ENCODE data around the gene SFXN2.
"Not testable (repeated sequence)": the region's sequence is repeated elsewhere in the genome, so short reads cannot be mapped to it uniquely, and the experiment has no call there.

Gene SFXN2

DNA sequence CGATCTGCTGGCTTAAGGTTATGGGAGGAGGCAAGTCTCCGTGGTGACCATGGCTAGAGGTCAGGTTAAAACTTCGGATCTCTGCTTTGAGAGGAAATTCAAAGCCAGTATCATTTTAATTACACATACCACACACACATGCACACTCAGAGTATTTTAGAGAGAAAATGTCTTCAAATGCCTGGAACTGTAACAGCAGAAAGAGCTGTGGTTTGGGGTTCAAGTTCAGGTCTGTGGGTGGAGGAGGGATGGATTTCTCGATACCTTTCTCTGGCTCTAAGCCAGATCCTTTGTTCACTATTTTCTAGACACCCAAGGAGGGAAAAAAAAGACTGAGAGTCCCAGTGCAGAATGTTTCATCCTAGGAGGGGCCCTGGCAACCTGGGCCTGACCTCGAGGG lies 32.7 kb upstream of the SFXN2 start:
- DNase-seq (ENCODE audit: low read depth), result no peak

DNA sequence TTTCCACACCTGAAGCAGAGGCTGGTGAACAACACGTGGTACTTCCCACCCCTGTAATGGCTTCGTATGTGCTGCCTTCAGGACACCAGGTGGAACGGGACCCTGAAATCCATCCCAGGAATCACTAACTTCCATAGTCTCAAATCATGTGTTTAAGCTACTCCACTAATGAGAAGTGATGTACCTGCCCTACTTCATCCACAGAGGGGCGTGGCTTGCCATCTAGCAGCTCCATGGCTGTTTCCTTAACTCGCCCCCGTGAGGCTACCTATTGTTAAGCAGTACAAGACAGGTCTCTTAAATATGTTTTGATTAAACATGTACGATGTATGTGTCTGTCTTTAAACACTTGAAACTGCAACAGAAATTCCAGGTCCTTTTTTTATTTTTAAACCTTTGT lies 32.0 kb upstream of the SFXN2 start:
- no peak for DNase-seq (ENCODE audit: low read depth)

DNA sequence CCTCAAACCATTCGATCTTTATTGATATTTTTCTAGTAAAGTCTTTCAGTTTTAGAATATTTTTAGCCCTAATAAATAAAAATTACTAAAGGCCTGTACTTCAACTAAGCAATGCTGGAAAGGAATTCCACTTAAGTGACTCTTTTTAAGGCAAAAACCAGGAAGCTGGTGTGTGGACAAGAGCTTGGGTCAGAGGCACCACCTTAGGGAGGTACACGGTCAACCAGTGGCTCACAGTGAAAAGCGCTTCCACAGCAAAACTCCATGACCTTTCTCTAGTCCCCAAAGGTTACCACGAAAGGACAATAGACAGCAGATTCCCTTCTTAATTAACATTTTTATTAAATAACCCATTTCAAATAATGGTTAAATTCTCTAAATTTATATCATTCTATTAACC lies 31.5 kb upstream of the SFXN2 start:
- DNase-seq (ENCODE audit: low read depth), result no peak

DNA sequence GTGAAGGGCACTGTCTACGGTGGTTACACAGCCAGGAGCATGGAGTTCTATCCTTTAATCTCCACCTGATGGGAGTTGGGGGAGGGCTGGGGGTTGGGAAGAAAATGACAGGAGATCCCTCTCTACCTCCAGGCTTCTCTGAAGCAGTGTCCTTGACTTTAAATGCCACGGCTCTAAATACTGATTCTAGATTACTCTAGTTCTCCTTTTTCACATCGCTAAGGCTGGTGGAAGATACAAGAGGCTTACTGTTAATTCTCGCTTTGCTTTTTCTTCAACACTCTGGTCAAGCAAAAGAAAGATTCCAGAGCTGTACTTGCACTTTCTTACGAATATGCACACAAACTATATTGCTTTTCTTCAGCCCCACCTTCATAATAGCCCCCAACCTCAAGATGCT lies 30.7 kb upstream of the SFXN2 start:
- DNase-seq (ENCODE audit: low read depth), result no peak

DNA sequence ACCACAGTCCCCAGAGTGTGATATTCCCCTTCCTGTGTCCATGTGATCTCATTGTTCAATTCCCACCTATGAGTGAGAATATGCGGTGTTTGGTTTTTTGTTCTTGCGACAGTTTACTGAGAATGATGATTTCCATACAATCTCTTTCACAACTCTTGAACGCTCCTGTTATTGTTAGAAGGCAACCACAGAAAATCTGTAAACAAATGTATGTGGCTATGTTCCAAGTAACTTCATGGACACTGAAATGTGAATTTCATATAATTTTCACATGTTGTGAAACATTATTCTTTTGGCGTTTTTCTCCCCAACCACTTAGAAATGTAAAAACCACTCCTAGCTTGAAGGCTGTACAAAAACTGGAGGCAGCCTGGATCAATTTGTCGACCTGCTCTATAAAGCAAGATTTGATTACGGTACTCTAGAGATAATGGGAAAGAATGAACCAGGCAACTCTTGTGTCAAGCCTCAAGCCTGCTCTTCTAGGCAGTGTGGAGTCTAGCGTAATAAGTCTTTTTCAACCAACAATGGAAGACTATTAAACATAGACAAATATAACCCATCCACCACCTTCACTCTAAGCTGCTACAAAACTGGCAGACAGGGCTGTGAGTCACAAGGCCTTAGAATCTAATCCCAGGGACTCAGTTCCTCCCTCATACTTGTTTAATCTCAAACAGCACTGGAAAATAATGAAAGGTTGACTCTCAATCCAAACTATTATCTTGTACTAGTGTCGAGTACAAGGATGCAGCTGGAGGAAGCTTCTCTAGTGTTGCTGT lies 23.0 kb upstream of the SFXN2 start:
- no peak for DNase-seq (ENCODE audit: low read depth)

DNA sequence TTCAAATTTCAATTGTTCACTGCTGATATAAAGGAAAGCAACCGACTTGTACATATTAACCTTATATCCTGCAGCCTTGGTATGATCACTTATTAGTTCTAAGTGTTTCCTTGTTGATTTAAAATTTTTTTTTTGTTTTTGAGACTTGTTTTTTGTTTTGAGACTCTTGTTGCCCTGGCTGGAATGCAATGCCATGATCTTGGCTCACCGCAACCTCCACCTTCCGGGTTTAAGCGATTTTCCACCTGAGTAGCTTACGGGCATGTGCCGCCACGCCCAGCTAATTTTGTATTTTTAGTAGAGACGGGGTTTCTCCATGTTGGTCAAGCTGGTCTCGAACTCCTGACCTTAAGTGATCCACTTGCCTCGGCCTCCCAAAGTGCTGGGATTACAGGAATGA lies 19.0 kb upstream of the SFXN2 start:
- not testable (repeated sequence) for DNase-seq (ENCODE audit: low read depth)

DNA sequence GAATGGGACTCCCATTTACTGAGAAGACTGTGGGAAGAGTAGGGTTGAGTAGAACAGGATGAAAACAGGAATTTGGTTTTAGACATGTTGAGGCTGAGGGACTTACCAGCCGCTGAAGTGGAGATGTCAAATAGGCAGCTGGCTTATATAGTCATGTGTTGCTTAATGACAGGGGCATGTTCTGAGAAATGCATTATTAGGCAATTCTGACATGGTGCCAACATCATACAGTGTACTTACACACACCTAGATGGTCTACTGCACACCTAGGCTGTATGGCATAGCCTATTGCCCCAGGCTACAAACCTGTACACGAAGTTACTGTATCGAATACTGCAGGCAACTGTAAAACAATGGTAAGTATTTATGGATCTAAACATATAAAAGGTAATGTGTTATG lies 17.7 kb upstream of the SFXN2 start:
- no peak for DNase-seq (ENCODE audit: low read depth)

DNA sequence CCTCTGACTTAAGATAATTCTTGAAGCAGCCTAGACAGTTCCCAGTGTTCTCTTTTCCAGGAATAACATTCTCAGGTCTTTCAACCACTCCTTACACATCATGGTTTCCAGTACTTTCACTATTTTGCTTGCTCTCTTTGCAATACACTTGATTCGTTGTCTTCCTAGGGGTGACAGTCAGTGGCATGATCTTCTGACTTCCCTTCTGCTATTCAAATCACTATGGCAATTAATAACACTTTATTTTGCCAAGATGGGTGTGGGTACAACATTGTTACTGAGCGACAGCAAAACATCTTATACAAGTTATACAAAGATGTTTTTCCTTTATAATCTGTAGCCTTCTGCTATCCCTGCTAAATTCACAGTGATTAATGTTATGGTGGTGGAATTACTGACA lies 15.5 kb upstream of the SFXN2 start:
- no peak for DNase-seq (ENCODE audit: low read depth)

DNA sequence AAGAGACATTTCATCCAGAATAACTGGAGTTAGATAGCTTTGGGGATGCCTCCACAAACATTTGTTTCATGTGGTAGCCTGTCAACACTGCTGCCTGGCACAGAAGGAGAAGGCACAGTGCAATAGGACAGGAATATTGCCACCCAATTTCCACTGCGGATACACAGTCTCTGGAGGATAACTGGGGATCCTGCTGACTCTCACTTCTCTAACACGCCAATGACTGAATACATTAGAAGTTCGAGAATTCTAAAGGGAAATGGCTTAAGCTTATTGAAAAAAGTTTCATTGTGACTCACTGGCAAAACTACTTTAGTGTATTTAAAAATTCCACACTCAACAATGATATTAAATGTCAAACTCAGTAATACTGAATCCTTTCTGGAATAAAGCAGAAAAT lies 13.2 kb upstream of the SFXN2 start:
- DNase-seq (ENCODE audit: low read depth), result no peak

DNA sequence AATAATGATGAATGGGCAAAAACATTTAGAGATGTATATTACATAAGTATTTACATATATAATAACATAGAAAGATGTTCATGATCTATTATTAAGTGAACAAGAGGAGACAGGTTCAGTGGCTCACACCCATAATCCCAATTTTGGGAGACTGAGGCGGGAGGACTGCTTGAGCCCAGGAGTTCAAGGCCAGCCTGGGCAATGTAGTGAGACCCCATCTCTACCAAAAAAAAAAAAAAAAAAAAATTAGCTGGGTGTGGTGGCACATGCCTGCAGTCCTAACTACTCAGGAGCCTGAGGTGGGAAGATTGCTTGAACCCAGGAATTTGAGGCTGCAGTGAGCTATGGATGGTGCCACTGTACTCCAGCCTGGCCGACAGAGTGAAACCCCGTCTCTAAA lies 12.6 kb upstream of the SFXN2 start:
- DNase-seq (ENCODE audit: low read depth), result no peak

DNA sequence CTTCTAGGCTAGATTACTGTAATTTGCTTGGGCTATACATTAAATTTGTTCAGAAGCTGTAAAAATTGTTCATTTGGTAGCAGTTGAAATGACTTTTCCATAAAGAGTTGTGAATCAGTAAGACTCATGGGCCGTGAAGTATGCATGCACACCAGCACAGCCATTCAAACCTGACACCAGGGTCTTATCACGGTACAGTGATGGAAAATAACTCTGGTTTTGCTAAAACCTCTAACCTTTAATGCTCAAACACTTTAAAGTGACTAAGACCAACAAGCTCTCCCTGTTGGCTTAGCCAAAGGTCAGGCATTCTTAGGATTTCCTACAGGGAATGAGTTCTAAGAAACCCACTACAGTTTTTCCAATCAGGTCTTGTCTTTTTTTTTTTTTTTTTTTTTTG lies 11.7 kb upstream of the SFXN2 start:
- no peak for DNase-seq (ENCODE audit: low read depth)

DNA sequence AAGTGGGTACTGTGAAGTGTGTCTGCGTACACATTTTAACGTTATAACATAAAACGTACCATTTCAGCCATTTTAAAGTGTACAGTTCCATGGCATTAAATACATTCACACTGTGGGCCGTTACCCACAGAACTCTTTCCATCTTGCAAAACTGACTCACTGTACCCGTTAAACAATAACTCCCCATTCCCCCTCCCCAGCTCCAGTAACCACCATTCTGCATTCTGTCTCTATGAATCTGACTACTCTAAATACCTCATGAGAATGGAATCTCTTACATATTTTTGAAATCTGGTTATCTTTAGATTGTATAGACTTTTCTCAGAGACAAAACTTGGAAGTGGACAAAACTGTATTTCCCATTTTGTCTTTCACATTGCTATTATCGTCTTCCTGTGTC lies 9.5 kb upstream of the SFXN2 start:
- DNase-seq (ENCODE audit: low read depth), result no peak

DNA sequence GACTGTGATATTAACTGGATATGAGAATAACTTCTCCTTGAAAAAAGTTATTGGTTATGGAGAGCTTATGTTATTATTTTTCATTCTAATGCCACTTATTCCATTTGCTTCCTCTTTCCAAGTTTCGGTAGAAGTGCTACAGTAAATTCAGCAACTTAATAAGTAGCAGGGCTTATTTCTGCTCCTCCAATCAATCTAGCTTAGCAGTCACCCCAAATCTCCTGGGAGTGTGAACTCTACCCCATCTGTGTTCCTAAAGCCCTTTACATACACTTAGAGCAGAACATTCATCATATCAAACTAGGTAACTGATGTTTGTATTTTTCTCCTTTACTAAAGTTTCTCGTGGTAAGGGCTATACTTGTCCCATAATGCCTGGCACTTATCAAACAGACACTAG lies 8.9 kb upstream of the SFXN2 start:
- DNase-seq (ENCODE audit: low read depth), result no peak

DNA sequence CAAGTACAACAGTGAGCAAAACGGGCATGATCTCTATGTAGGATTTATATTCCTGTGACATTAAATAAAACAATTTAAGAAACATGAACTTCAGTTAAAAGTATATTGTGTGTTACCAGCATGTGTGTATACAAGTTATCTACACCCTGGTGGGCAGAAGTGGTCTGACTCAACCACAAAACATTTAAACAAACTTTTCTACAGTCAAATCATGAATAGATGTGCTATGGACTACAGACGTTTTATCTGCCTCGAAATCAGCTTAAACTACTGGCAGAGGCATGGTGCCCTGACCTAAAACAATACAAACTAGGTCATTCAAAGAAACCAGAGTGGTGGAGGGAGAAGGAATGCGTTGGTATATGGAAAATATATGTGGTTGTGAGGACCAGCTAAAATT lies 3.8 kb upstream of the SFXN2 start:
- peak; percentile 37 for DNase-seq (ENCODE audit: low read depth)

DNA sequence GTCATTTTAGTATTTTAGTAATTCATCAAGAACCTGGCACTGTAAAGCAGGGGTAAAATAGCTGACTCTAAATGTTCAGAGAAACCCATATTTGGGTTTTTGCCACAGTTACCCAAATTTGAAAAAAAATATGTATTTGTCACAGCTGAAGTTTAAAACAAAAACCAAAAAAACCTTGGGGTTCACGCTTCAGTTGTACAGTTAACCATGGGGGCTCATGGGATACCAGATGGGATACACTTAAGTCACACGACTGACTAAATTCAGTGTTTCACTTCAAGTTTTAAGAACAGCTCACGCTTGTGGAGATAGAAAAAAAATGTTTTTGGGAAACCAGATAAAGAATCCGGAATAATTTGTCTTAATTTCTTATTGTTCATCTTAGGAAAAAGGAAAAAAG lies 2.3 kb upstream of the SFXN2 start:
- no peak for DNase-seq (ENCODE audit: low read depth)

DNA sequence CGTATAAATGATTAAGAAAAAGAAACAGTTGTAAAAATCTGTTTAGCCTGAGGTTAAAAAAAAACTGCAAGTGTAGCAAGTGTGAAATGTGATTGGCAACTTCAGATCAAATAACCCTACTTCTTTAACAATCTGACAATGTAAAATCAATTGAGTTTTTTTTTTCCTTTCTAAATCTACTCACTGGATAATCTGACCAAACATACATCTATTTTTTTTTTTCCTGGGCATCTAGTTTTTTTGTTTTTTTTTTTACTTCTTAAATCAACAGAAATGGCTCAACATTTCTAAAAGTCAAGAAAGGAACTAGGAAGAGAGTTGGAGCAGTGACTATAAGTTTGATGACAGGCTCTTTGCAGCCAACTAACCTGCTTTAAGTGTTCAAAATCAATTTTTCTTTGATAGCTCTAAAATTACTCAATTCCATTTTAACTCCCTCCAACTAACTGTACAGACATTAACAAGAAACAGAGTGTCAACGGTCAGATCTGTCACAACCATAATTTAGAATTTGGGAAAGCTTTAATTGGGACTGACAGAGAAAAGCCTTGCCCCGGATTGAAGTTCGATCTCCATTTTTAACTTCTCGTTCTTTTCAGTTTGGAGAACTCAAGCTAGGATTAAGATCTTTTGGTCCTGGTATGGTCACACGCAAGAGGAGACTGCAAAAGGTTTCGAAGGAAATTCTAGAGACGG lies 1.4 kb upstream of the SFXN2 start:
- DNase-seq (ENCODE audit: low read depth), result no peak

DNA sequence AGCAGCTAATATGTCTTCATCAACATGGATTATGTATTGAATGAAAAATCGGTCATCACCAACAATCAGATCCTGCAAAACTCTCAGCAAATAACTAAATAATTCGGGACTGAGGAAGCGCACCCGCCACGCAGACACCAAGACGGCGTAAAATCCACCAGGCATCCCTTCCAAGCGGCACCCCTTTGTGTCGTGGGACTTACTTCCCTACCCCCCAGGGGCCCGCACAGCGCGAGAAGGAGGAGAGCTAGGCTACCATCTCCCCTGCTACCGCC lies 960 bp upstream of the SFXN2 start:
- no peak for DNase-seq (ENCODE audit: low read depth)

DNA sequence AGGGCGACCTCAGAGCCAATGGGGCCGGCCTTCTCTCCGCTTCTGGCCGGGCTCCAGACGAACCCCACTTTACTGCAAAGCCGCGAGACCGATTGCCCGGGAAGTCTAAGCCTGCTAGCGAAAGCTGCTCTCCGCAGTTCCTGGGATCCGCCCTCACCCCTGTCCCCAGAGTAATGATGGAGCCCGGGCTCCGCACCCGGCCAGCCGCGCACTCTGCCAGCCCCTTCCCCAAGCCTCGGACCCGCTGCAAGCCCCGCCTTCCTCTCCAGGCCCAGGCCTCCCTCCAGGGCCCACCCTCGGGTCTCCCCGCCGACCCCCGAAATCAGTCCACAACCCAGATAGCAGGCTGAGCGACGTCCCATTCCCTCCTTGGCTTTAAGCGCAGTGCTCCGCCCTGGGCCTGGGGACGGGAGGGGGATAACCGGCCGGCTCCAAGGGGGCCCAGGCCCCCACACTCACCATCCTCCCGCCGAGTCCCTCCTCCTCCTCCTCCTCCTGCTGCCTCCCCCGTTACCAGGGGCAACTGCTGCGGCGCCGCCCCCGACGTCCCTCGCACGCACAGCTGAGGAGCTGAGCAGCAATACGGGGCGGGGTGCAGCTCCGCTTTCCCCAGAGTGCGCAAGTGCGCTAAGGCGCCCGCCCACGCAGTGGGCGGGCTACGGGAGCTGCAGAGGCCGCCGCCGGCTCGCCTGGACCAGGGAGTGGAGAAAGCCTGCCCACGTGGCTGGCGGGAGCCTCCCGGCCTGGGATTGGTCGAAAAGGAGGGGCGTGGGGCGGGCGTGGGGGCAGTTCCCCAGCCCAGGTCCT lies 419 bp upstream of the SFXN2 start, which contains the start of gene ARL3:
Gene ARL3, minus strand, starts transcription at position 584 of the 807 bp plus-strand sequence. Its CDS starts 122 bp downstream, at position 462.
- DNase-seq (ENCODE audit: low read depth), result peak; percentile 90

DNA sequence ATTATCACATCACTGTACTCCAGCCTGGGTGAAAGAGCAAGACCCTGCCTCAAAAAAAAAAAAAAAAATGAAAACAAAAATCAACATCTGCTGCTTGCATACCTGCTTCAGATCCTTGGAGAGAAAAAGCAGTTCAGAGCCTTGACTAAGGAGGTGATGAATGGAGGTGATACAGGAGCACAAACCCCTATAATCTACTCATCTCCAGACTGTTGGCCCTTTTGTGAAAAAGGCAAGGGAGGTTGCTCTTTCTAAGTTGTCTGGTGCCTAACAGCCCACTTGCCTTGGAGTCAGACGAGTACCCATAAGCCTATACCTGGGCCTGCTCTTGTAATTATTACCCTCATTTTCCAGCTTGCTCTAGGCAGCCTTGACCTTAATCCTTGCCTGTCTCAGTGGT lies 1.4 kb downstream of the SFXN2 start:
- no peak for DNase-seq (ENCODE audit: low read depth)

DNA sequence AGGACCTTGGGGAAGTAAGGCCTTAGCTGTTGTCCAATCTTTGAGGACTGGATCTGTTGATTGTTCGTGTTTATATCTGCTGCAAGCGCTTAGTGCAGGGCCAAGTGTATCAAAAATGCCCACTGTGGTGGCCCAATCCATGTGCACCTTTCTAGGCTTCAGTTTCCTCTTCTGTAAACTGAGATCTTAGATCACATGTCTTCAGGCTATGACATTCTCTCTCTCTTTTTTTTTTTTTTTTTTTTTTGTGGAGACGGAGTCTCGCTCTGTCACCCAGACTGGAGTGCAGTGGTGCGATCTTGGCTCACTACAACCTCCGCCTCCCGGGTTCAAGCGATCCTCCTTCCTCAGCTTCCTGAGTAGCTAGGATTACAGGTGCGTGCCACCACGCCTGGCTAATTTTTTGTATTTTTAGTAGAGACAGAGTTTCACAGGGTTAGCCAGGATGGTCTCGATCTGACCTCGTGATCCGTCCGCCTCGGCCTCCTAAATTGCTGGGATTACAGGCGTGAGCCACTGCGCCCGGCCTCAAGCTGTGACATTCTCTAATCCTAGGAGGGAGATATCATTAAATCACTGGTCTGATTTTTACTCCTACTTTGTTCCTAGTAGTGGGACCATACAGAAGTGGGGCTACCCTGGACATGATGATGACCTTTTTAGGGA lies 2.6 kb downstream of the SFXN2 start:
- not testable (repeated sequence) for DNase-seq (ENCODE audit: low read depth)

DNA sequence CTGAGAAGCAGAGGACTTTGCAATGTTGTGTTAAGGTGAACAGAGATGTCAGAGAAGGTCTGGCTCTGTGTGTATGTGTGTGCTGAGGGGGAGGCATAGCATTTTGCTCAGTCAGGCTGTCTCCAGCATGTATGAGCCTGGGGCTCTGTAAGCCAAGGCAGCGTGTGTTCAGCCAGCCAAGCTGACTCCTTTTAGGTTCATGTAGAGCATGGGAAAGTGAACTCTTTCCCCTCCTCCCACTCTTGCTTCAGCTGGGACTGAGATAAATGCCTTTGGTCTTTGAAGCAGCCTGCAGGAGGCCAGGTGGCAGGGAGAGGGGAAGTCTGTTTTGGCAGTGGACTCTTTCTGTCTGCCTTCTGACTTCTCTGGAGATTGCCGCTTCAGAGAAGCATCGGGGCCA lies 3.8 kb downstream of the SFXN2 start:
- no peak for DNase-seq (ENCODE audit: low read depth)

DNA sequence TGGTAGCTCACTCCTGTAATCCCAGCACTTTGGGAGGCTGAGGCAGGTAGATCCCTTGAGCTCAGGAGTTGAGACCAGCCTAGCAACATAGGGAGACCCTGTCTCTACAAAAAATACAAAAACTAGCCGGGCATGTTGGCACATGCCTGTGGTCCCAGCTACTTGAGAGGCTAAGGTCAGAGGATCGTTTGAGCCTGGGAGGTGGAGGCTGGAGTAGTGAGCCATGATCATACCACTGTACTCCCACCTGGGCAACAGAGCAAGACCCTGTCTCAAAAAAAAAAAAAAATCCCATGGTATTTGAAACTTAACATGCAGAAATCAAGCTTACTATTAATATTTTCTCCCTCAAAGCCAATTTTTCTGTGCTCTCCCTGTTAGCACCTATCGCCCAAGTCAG lies 5.9 kb downstream of the SFXN2 start:
- no peak for DNase-seq (ENCODE audit: low read depth)
